Measurements from ENCODE around the gene KLHL21.

DNA sequence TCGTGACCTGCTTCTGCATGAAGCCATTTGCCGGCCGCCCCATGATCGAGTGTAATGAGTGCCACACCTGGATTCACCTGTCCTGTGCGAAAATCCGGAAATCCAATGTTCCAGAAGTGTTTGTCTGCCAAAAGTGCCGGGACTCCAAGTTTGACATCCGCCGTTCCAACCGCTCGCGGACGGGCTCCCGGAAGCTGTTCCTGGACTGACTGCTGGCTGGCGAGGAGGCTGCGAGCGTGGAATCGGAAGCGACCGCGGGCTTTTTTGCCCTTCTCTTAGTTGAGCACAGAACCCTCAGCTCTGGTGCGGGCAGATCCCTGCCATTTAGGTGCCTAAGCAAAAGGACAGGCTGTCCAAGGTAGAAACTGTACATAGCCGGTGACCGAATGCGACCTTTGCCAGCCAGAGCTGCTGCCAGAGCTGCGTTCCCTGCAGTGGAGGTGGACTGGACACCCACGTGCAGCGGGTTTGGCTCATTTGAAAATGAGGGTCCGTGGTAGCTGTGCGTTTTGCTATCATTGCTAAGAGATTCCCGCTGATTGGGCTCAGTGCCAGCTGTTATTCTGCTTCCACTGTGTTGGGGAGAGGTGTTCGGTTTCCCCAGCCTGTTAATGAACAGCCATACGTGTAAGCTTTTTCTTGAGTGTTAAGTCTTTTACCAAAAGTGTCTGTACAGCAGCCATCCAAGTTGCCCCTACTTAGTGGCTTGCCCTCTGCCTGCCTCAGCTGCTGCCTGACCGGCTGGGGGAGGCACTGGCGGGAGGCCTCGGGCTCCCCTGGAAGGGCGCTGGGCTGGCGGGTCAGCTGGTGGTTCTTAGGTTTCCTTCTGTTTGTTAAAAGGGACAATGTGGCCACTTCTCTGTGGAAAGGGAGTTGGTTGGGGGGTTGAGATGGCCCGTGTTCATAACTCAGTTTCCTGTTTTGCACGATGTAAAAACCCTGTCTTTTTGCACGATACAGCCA lies 19.0 kb upstream of the KLHL21 start:
- TF ChIP-seq, protein P1, sequence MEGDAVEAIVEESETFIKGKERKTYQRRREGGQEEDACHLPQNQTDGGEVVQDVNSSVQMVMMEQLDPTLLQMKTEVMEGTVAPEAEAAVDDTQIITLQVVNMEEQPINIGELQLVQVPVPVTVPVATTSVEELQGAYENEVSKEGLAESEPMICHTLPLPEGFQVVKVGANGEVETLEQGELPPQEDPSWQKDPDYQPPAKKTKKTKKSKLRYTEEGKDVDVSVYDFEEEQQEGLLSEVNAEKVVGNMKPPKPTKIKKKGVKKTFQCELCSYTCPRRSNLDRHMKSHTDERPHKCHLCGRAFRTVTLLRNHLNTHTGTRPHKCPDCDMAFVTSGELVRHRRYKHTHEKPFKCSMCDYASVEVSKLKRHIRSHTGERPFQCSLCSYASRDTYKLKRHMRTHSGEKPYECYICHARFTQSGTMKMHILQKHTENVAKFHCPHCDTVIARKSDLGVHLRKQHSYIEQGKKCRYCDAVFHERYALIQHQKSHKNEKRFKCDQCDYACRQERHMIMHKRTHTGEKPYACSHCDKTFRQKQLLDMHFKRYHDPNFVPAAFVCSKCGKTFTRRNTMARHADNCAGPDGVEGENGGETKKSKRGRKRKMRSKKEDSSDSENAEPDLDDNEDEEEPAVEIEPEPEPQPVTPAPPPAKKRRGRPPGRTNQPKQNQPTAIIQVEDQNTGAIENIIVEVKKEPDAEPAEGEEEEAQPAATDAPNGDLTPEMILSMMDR (conservative IDR thresholded peaks at IDR 0.05) = no peak
- no peak for TF ChIP-seq EZH2 (IDR thresholded peaks at IDR 0.05; ENCODE audit: low read depth)

All from PC-9 (cell line).